H1 (cell line): ENCODE results near the gene DCDC2. TPM values are rescaled to one million over a fixed set of nuclear protein-coding genes. Genes with fewer than 3 reads are reported as not detected.

Experiments
- CTCF ChIA-PET: fragments of 300-600 bp; sonication (Branson Sonifier 250); formaldehyde crosslinking; loops from one replicate; lab custom pipeline; 2021; ENCODE audit not compliant: partially characterized antibody; lab: Charles Lee
- POLR2A ChIA-PET: fragments of 300-600 bp; sonication (Branson Sonifier 250); formaldehyde crosslinking; loops from one replicate; lab custom pipeline; 2021; ENCODE audit warnings: inconsistent platforms; ENCODE audit not compliant: partially characterized antibody; lab: Charles Lee
- DNase-seq, 2 experiments: peaks; one replicate each; pipeline versions ENCODE4 v3.0.0 to v3.0.0-alpha.2; 2010 to 2022; ENCODE audit warnings: low spot score in 2 of 2, low read depth in 1 of 2, mixed read lengths in 1 of 2
- FAIRE-seq: peaks from 2 replicates; lab custom pipeline; 2011; peaks lifted over from hg19 to GRCh38; lab: Jason Lieb, UNC
- H2AFZ ChIP-seq: 2 replicates; pipeline ENCODE4 v1.8.1; 2012; ENCODE audit warnings: low read length, inconsistent platforms
- H2AK5ac ChIP-seq: 2 replicates; pipeline ENCODE4 v1.6.1; 2013; ENCODE audit warnings: low read depth, low read length
- H2BK120ac ChIP-seq: replicated peaks from 2 replicates; pipeline ENCODE3; 2013; ENCODE audit warnings: low read depth, low read length, inconsistent platforms
- H2BK12ac ChIP-seq: 2 replicates; pipeline ENCODE4 v1.6.1; 2013; ENCODE audit warnings: low read depth, low read length
- H2BK15ac ChIP-seq: 2 replicates; pipeline ENCODE4 v1.6.1; 2013; ENCODE audit warnings: low read length
- H2BK20ac ChIP-seq: 2 replicates; pipeline ENCODE4 v1.6.1; 2013; ENCODE audit warnings: low read length
- H2BK5ac ChIP-seq: 2 replicates; pipeline ENCODE4 v1.6.1; 2013; ENCODE audit warnings: low read depth, low read length
- H3K14ac ChIP-seq: 2 replicates; pipeline ENCODE4 v1.6.1; 2013; ENCODE audit warnings: inconsistent platforms; ENCODE audit not compliant: insufficient read length
- H3K18ac ChIP-seq: 2 replicates; pipeline ENCODE4 v1.6.1; 2013; ENCODE audit warnings: low read length; ENCODE audit errors: extremely low read depth
- H3K23ac ChIP-seq: 2 replicates; pipeline ENCODE4 v1.6.1; 2013; ENCODE audit warnings: inconsistent platforms; ENCODE audit not compliant: insufficient read length
- H3K23me2 ChIP-seq: 2 replicates; pipeline ENCODE4 v1.6.1; 2013; ENCODE audit warnings: low read depth, low read length
- H3K27ac ChIP-seq: 2 replicates; pipeline ENCODE4 v1.6.1; 2011; ENCODE audit warnings: low read depth, low read length, inconsistent platforms
- H3K27me3 ChIP-seq, 4 experiments: replicated peaks in 1 of 4; 1 replicate in 1 of 4; 2 replicates in 3 of 4; pipeline versions ENCODE4 v1.6.1 to v1.8.1; 2011 to 2013; ENCODE audit warnings: low read length in 3 of 4, mild to moderate bottlenecking in 3 of 4, inconsistent platforms in 2 of 4, mixed read lengths in 2 of 4, moderate library complexity in 1 of 4; ENCODE audit not compliant: control insufficient read depth in 3 of 4, insufficient read depth in 3 of 4; ENCODE audit errors: extremely low read depth in 1 of 4
- H3K36me3 ChIP-seq, 4 experiments: 2 replicates each; pipeline versions ENCODE4 v1.6.1 to v1.8.1; 2011 to 2013; ENCODE audit warnings: mild to moderate bottlenecking in 4 of 4, low read length in 3 of 4, moderate library complexity in 2 of 4, control low read depth in 1 of 4, inconsistent platforms in 1 of 4; ENCODE audit not compliant: insufficient read depth in 4 of 4, control insufficient read depth in 2 of 4
- H3K4ac ChIP-seq: replicated peaks from 2 replicates; pipeline ENCODE3; 2013; ENCODE audit warnings: low read length, low read depth, mixed read lengths, inconsistent platforms; ENCODE audit not compliant: insufficient read length
- H3K4me1 ChIP-seq, 4 experiments: replicated peaks in 1 of 4; 1 replicate in 1 of 4; 2 replicates in 3 of 4; pipeline versions ENCODE4 v1.6.1 to v1.8.1; 2011 to 2013; ENCODE audit warnings: low read length in 3 of 4, inconsistent platforms in 2 of 4, mixed read lengths in 1 of 4; ENCODE audit not compliant: insufficient read depth in 4 of 4, control insufficient read depth in 3 of 4
- H3K4me2 ChIP-seq, 2 experiments: 2 replicates each; pipeline versions ENCODE4 v1.6.1 to v1.8.1; 2011 to 2013; ENCODE audit warnings: low read depth in 2 of 2, low read length in 2 of 2, control low read depth in 1 of 2, inconsistent platforms in 1 of 2, mild to moderate bottlenecking in 1 of 2; ENCODE audit not compliant: insufficient read depth in 1 of 2
- H3K4me3 ChIP-seq, 4 experiments: fragments of 200-600, 300-600 bp in 1 of 4; sonication (generic), shearing (Covaris generic), sonication (Bioruptor Twin) in 1 of 4; 2 replicates each; pipeline versions ENCODE4 v1.5.1 to v1.8.1; 2011 to 2016; ENCODE audit warnings: low read length in 4 of 4, low read depth in 3 of 4, control low read depth in 2 of 4, inconsistent platforms in 2 of 4, mild to moderate bottlenecking in 2 of 4, mixed read lengths in 1 of 4, moderate library complexity in 1 of 4; ENCODE audit not compliant: insufficient read depth in 2 of 4; ENCODE audit errors: extremely low read depth in 1 of 4
- H3K56ac ChIP-seq: replicated peaks from 2 replicates; pipeline ENCODE3; 2013; ENCODE audit warnings: low read depth, mild to moderate bottlenecking, mixed read lengths, low read length, inconsistent platforms; ENCODE audit not compliant: insufficient read length
- H3K79me1 ChIP-seq: 2 replicates; pipeline ENCODE4 v1.6.1; 2013; ENCODE audit warnings: low read depth, low read length, control low read depth
- H3K79me2 ChIP-seq, 2 experiments: 2 replicates each; pipeline versions ENCODE4 v1.6.1 to v1.8.1; 2012 to 2013; ENCODE audit warnings: low read length in 2 of 2, mild to moderate bottlenecking in 2 of 2, inconsistent platforms in 1 of 2; ENCODE audit not compliant: insufficient read depth in 2 of 2, control insufficient read depth in 1 of 2
- H3K9ac ChIP-seq, 4 experiments: replicated peaks in 1 of 4; 1 replicate in 1 of 4; 2 replicates in 3 of 4; pipeline versions ENCODE4 v1.6.1 to v1.8.1; 2011 to 2013; ENCODE audit warnings: low read depth in 3 of 4, low read length in 3 of 4, control low read depth in 2 of 4, mild to moderate bottlenecking in 2 of 4, moderate library complexity in 2 of 4, inconsistent platforms in 1 of 4; ENCODE audit errors: extremely low read depth in 1 of 4
- H3K9me3 ChIP-seq, 2 experiments: 2 replicates each; pipeline versions ENCODE4 v1.6.1 to v1.8.1; 2012 to 2013; ENCODE audit warnings: mild to moderate bottlenecking in 2 of 2, moderate library complexity in 2 of 2, control low read depth in 1 of 2, inconsistent platforms in 1 of 2, low read depth in 1 of 2, low read length in 1 of 2, mixed read lengths in 1 of 2; ENCODE audit not compliant: insufficient read depth in 2 of 2
- H4K20me1 ChIP-seq, 2 experiments: replicated peaks in 1 of 2; 2 replicates each; pipeline versions ENCODE3 to v1.8.1; 2011 to 2013; ENCODE audit warnings: inconsistent platforms in 2 of 2, low read length in 2 of 2, mild to moderate bottlenecking in 1 of 2; ENCODE audit not compliant: insufficient read depth in 2 of 2, control insufficient read depth in 1 of 2
- H4K5ac ChIP-seq: 2 replicates; pipeline ENCODE4 v1.6.1; 2013; ENCODE audit warnings: low read length, low read depth, mixed read lengths, inconsistent platforms; ENCODE audit not compliant: insufficient read length
- H4K8ac ChIP-seq: 2 replicates; pipeline ENCODE4 v1.8.0; 2013; ENCODE audit warnings: mild to moderate bottlenecking, moderate library complexity, low read length, inconsistent platforms; ENCODE audit not compliant: insufficient read depth; ENCODE audit errors: extremely low read depth
- H4K91ac ChIP-seq: replicated peaks from 2 replicates; pipeline ENCODE3; 2013; ENCODE audit warnings: low read length, mixed read lengths, inconsistent platforms; ENCODE audit not compliant: insufficient read length
- JUND ChIP-seq: IDR thresholded peaks from 2 replicates; pipeline ENCODE4 v1.6.1; 2011; ENCODE audit warnings: mild to moderate bottlenecking, improper control_type of control experiment, low read length
- NANOG ChIP-seq: IDR thresholded peaks from 2 replicates; pipeline ENCODE4 v1.6.1; 2011; ENCODE audit warnings: low read length, low read depth, mild to moderate bottlenecking, inconsistent platforms; ENCODE audit not compliant: insufficient read depth, poor library complexity, severe bottlenecking
- WGBS, 2 experiments: shearing (Covaris generic) in 1 of 2; methylation state at CpG; one replicate each; pipeline versions ENCODE4 v1.1.6 to v1.1.7; 2013 to 2015; ENCODE audit warnings: low lambda C conversion rate in 2 of 2, mixed read lengths in 2 of 2, inconsistent platforms in 1 of 2, low coverage in 1 of 2, missing lambda C conversion rate in 1 of 2; ENCODE audit not compliant: insufficient replicate concordance in 2 of 2, insufficient coverage in 1 of 2, insufficient read length in 1 of 2; ENCODE audit errors: extremely low coverage in 1 of 2, missing lambda C conversion rate in 1 of 2; 5-methylcytosine and 5-hydroxymethylcytosine counted together
- polyA plus RNA-seq, 7 experiments: library from polyadenylated mRNA; depleted of rRNA in 3 of 7; stranded (reverse) in 5 of 7; unstranded in 2 of 7; fragments of >200 nt in 5 of 7; fragments of 200-250 nt in 2 of 7; gene quantifications; 1 replicate in 5 of 7; 2 replicates in 1 of 7; 4 replicates in 1 of 7; pipeline versions ENCODE4 v1.2.1 to v1.2.3, GENCODE V29; 2011 to 2013; ENCODE audit warnings: missing spikeins in 2 of 7, mixed read lengths in 2 of 7
- total RNA-seq: library from RNA; stranded (reverse); fragmentation: NEBNext Ultra II Directional; extraction: Animal tissue kit (Norgen Biotek cat#: 25700); gene quantifications from 2 replicates; pipeline ENCODE4 v1.2.1, GENCODE V29; 2021

The DCDC2 gene
- total and polyA plus RNA-seq, 2 of the 8 experiments (the other 6 are each of a cell fraction or from before 2014, with no cell fraction given), result 0.03 to 0.15 TPM

DNA sequence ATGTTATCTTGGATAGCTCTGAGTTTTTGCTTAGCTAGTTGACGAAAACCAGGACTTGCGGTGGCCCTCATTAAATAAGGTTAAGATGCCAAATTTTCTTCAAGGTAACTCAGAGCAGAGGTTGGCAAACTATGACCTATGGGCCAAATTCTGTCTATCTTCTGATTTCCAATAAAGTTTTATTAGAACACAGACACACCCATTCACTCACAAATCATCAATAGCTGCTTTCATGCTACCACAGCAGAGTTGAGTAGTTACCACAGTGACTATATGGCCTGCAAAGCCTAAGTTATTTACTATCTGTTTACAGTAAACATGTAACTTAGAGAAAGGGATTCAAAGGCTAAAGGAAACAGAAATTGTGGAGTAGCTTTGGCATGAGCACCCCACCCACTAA lies 23.6 kb downstream of the DCDC2 start:
- FAIRE-seq, result no peak
- TF ChIP-seq JUND (no peak), NANOG (no peak)

More for the DNA sequence above, 23.6 kb downstream of the DCDC2 start:
- Histone ChIP-seq H2BK5ac (no peak overlapping the region), H3K4me3 (no peak overlapping the region), H3K79me1 (no peaks in the 10 kb centered on the region), H2BK12ac (no peak overlapping the region), H3K4me1 (no peaks in the 10 kb centered on the region), H3K79me2 (no peaks in the 10 kb centered on the region), H3K36me3 (no peaks in the 10 kb centered on the region), H3K23ac (no peak overlapping the region), H4K20me1 (no peaks in the 10 kb centered on the region), H3K27me3 (no peaks in the 10 kb centered on the region), H3K4me2 (no peak overlapping the region), H2BK120ac (no peak overlapping the region), H3K18ac (no peak overlapping the region), H2AFZ (peak overlapping the region; percentile 49; the same call in 1 of the 2 replicates), H3K56ac (no peak overlapping the region), H2BK20ac (no peak overlapping the region), H2AK5ac (no peak overlapping the region), H4K91ac (no peak overlapping the region), H2BK15ac (no peak overlapping the region), H3K9ac (no peak overlapping the region), H4K8ac (no peak overlapping the region), H3K9me3 (peaks cover 6 to 7% of the 10 kb centered on the region in 2 experiments; a peak in 2 of 4 replicates), H4K5ac (no peak overlapping the region), H3K23me2 (no peaks in the 10 kb centered on the region), H3K27ac (no peak overlapping the region), H3K14ac (no peak overlapping the region), H3K4ac (no peak overlapping the region)
- POLR2A ChIA-PET, result no interaction called here
- CTCF ChIA-PET, result interaction anchor here (1.6 to 1.7 kb wide), 2 partner anchors 9 to 51 kb away, joined by 3 to 4 read pairs; no protein-coding TSS in a partner anchor
- DNase-seq, result no peak
- WGBS, 2 experiments, result 90% methylated on average over 2 of the region's 2 CpGs; no CpG with 5 or more reads in 1 of the 2 experiments
